K562 (cell line): ENCODE results near the gene WDR91. TPM values are rescaled to one million over a fixed set of nuclear protein-coding genes. Genes with fewer than 3 reads are reported as not detected.

Experiments used
- ATAC-seq: fragments of 200-7000 bp; cut with Tn5 transposase; 3 replicates; pipeline ENCODE4 v1.9.1; 2020; ENCODE audit warnings: moderate library complexity
- BruUV-seq: library from RNA; stranded (reverse); fragments of 400-500 nt; replicated peaks from 2 replicates; lab custom pipeline; 2021; lab: Mats Ljungman, UMichigan
- CTCF ChIA-PET: fragments of 300-600 bp; formaldehyde crosslinking; extraction: SDS; loops from one replicate; lab custom pipeline; 2021; ENCODE audit warnings: low intra/inter-chr PET ratio; lab: Yijun Ruan, JAX
- POLR2A ChIA-PET: fragments of 300-600, 350-650 bp; sonication (Branson Sonifier 250); formaldehyde crosslinking; extraction: SDS; loops from one replicate; lab custom pipeline; 2021; ENCODE audit warnings: antibody characterized with exemption, inconsistent platforms; lab: Yijun Ruan, JAX
- DNase-seq, 4 experiments: peaks; one replicate each; pipeline versions ENCODE4 v3.0.0 to v3.0.0-alpha.2; 2011 to 2018; ENCODE audit warnings: low spot score in 3 of 4, mixed read lengths in 3 of 4; ENCODE audit errors: extremely low read depth in 1 of 4
- FAIRE-seq: peaks from 2 replicates; lab custom pipeline; 2011; peaks lifted over from hg19 to GRCh38; lab: Jason Lieb, UNC
- H2AFZ ChIP-seq: 2 replicates; pipeline ENCODE4 v1.6.0; 2011; ENCODE audit warnings: low read depth, low read length, control low read depth, inconsistent platforms
- H3K27ac ChIP-seq: fragments of 200-600 bp; 3 replicates; pipeline ENCODE4 v1.8.0; 2011; ENCODE audit warnings: low read depth, mild to moderate bottlenecking, control low read depth, inconsistent platforms, low read length, moderate library complexity, mixed read lengths; ENCODE audit errors: extremely low read depth
- H3K27me3 ChIP-seq, 2 experiments: fragments of 300-600 bp in 1 of 2; 2 replicates in 1 of 2; 3 replicates in 1 of 2; pipeline versions ENCODE4 v1.6.0 to v1.8.0; 2011; ENCODE audit warnings: inconsistent platforms in 2 of 2, low read length in 2 of 2, mild to moderate bottlenecking in 1 of 2, mixed read lengths in 1 of 2, moderate library complexity in 1 of 2; ENCODE audit not compliant: control insufficient read depth in 2 of 2, insufficient read depth in 2 of 2
- H3K36me3 ChIP-seq: fragments of 300-600 bp; 3 replicates; pipeline ENCODE4 v1.8.0; 2011; ENCODE audit warnings: mild to moderate bottlenecking, low read length, inconsistent platforms; ENCODE audit not compliant: control insufficient read depth, insufficient read depth
- H3K4me1 ChIP-seq, 2 experiments: fragments of 200-600 bp in 1 of 2; replicated peaks in 1 of 2; 2 replicates in 1 of 2; 3 replicates in 1 of 2; pipeline versions ENCODE4 v1.5.1 to v1.8.0; 2011; ENCODE audit warnings: inconsistent platforms in 2 of 2, low read length in 2 of 2, mild to moderate bottlenecking in 1 of 2, mixed read lengths in 1 of 2, moderate library complexity in 1 of 2; ENCODE audit not compliant: control insufficient read depth in 2 of 2, insufficient read depth in 2 of 2
- H3K4me2 ChIP-seq: 2 replicates; pipeline ENCODE4 v1.6.1; 2011; ENCODE audit warnings: low read length, control low read depth, inconsistent platforms, mixed read lengths; ENCODE audit not compliant: insufficient read depth
- H3K4me3 ChIP-seq: fragments of 200-600 bp; sonication (generic), shearing (Covaris generic); 2 replicates; pipeline ENCODE4 v1.5.1; 2016; ENCODE audit warnings: control low read depth, inconsistent platforms
- H3K79me2 ChIP-seq: fragments of 200-600 bp; 3 replicates; pipeline ENCODE4 v1.8.0; 2011; ENCODE audit warnings: low read length, inconsistent platforms; ENCODE audit not compliant: control insufficient read depth, insufficient read depth
- H3K9ac ChIP-seq, 2 experiments: 2 replicates each; pipeline versions ENCODE4 v1.6.0 to v1.6.1; 2011; ENCODE audit warnings: low read depth in 2 of 2, low read length in 2 of 2, control low read depth in 1 of 2, inconsistent platforms in 1 of 2, mild to moderate bottlenecking in 1 of 2, mixed read lengths in 1 of 2; ENCODE audit not compliant: insufficient read depth in 1 of 2
- H3K9me1 ChIP-seq: one replicate; pipeline ENCODE4 v1.6.0; 2011; ENCODE audit warnings: inconsistent platforms, mild to moderate bottlenecking, low read length, moderate library complexity; ENCODE audit not compliant: control insufficient read depth, insufficient read depth
- H3K9me3 ChIP-seq: replicated peaks from 2 replicates; pipeline ENCODE4 v1.5.1; 2011; ENCODE audit warnings: low read depth, low read length, inconsistent platforms; ENCODE audit not compliant: control insufficient read depth, insufficient read depth
- H4K20me1 ChIP-seq: replicated peaks from 2 replicates; pipeline ENCODE4 v1.6.1; 2011; ENCODE audit warnings: low read length, inconsistent platforms, mixed read lengths; ENCODE audit not compliant: control insufficient read depth, insufficient read depth
- BACH1 ChIP-seq: fragments of 200-800 bp; sonication (Bioruptor generic); IDR thresholded peaks from 2 replicates; pipeline ENCODE4 v1.6.1; 2016; ENCODE audit warnings: missing genetic modification characterization, missing compliant biosample characterization
- CCNT2 ChIP-seq: IDR thresholded peaks from 2 replicates; pipeline ENCODE4 v1.6.1; 2011; ENCODE audit warnings: borderline replicate concordance, low read depth, mild to moderate bottlenecking, moderate library complexity, mixed read lengths, low read length; ENCODE audit not compliant: insufficient read length; ENCODE audit errors: extremely low read depth
- ERF ChIP-seq: fragments of 450-650 bp; formaldehyde crosslinking; IDR thresholded peaks from 2 replicates; pipeline ENCODE4 v1.4.0; 2020; ENCODE audit warnings: mild to moderate bottlenecking, mixed read lengths
- ESRRB ChIP-seq: fragments of 250-450 bp; sonication (Bioruptor Pico); IDR thresholded peaks from 2 replicates; pipeline ENCODE4 v1.5.0; 2020; ENCODE audit warnings: mild to moderate bottlenecking, moderate library complexity, borderline replicate concordance
- HLTF ChIP-seq: fragments of 450-650 bp; IDR thresholded peaks from 2 replicates; pipeline ENCODE4 v1.6.1; 2016
- ID3 ChIP-seq, 2 experiments: fragments of 250-450 bp in 1 of 2; fragments of 450-650 bp in 1 of 2; sonication (Bioruptor Pico) in 1 of 2; IDR thresholded peaks; 2 replicates each; pipeline versions ENCODE4 v1.6.1 to v1.8.0; 2016 to 2021; ENCODE audit warnings: mild to moderate bottlenecking in 2 of 2, moderate library complexity in 2 of 2, missing compliant biosample characterization in 1 of 2, missing genetic modification characterization in 1 of 2
- JUN ChIP-seq, 2 experiments: sonication (generic) in 1 of 2; formaldehyde crosslinking in 1 of 2; IDR thresholded peaks; 2 replicates each; pipeline versions ENCODE4 v1.6.1 to v1.8.0; 2012 to 2022; ENCODE audit warnings: borderline replicate concordance in 2 of 2, mild to moderate bottlenecking in 2 of 2, improper control_type of control experiment in 1 of 2, low read depth in 1 of 2, low read length in 1 of 2, missing genetic modification reagents in 1 of 2
- NCOA2 ChIP-seq, 2 experiments: fragments of 450-650 bp; IDR thresholded peaks; 2 replicates each; pipeline ENCODE4 v1.6.1; 2018; ENCODE audit warnings: mild to moderate bottlenecking in 2 of 2, moderate library complexity in 1 of 2; ENCODE audit not compliant: partially characterized antibody in 2 of 2
- ZBTB7A ChIP-seq: IDR thresholded peaks from 2 replicates; pipeline ENCODE4 v1.6.1; 2011; ENCODE audit warnings: low read depth, mild to moderate bottlenecking, low read length, moderate library complexity, borderline replicate concordance; ENCODE audit not compliant: control insufficient read depth
- WGBS: fragments of 100-300 bp; shearing (Covaris generic); methylation state at CpG from one replicate; pipeline ENCODE4 v1.1.6; 2016; ENCODE audit warnings: low coverage, mixed read lengths; ENCODE audit not compliant: insufficient coverage; ENCODE audit errors: missing lambda C conversion rate; 5-methylcytosine and 5-hydroxymethylcytosine counted together
- in situ Hi-C: fragments of 300-500 bp; cut with MboI; formaldehyde crosslinking; loops from 4 replicates; pipeline ENCODE4 v1.15.0; 2018; ENCODE audit warnings: inconsistent platforms, mixed read lengths
- intact Hi-C: fragments of 100-400 bp; cut with micrococcal nuclease; formaldehyde crosslinking; loops from 2 replicates; pipeline ENCODE4 v1.14.2; 2022
- polyA plus RNA-seq, 8 experiments: library from polyadenylated mRNA; depleted of rRNA in 4 of 8; stranded (reverse) in 5 of 8; unstranded in 3 of 8; fragments of >200 nt; fragmentation: Nextera tagmentation in 2 of 8; fragmentation: Illumina TruSeq in 1 of 8; extraction: Ambion mirVana in 2 of 8; extraction: Trizol in 1 of 8; gene quantifications; 2 replicates each; pipeline versions ENCODE4 v1.2.1 to v1.2.3, GENCODE V29; 2011 to 2014; ENCODE audit warnings: inconsistent platforms in 1 of 8, missing spikeins in 1 of 8
- total RNA-seq, 7 experiments: library from RNA; depleted of rRNA in 6 of 7; stranded (reverse); fragments of >200 nt in 6 of 7; fragmentation: Illumina TruSeq in 2 of 7; extraction: Trizol in 2 of 7; gene quantifications; 2 replicates each; pipeline versions ENCODE4 v1.2.1 to v1.2.3, GENCODE V29; 2011 to 2021; ENCODE audit warnings: low replicate concordance in 1 of 7
- TF ChIP-seq, protein P1 (sequence below): sonication (generic); formaldehyde crosslinking; IDR thresholded peaks from 2 replicates; pipeline ENCODE4 v1.8.1; 2023; ENCODE audit warnings: mild to moderate bottlenecking, missing genetic modification reagents
- TF ChIP-seq, protein P2 (sequence below): sonication (generic); formaldehyde crosslinking; IDR thresholded peaks from 2 replicates; pipeline ENCODE4 v1.8.1; 2023; ENCODE audit warnings: mild to moderate bottlenecking, missing genetic modification reagents
- TF ChIP-seq, protein P3 (sequence below): fragments of 250-450 bp; sonication (Bioruptor Pico); IDR thresholded peaks from 2 replicates; pipeline ENCODE4 v1.4.0; 2020

The WDR91 gene
- total and polyA plus RNA-seq, 9 of the 15 experiments (the other 6 are each of a cell fraction or from before 2014, with no cell fraction given) = 1.9 to 18.2 (median 9.8) TPM

- no peak for TF ChIP-seq ESRRB
Measured at GRCh38 chr7:135195968-135196629, 15.2 kb downstream of the WDR91 start (continued).

DNA sequence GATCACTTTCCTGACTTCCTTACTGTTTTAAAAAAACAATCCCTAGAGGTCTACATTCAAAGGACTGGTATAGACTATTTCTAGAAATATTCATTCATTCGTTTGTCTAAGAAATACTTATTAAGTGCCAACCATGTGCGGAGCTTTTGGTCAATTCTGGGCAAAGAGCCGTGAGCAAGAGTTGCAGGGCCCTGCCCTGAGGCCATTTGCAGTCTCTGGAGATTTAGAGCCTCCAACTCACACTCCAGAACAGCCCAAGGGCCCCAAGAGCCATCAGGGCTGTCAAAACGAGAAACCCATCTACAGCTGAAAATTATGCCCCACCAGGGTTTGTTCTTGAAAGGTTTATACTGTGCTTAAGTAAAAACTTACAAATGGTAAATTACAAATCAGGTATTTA lies 16.2 kb downstream of the WDR91 start:
- ATAC-seq (no peak), FAIRE-seq (no peak), DNase-seq (no peak)
- Histone ChIP-seq H3K36me3 (peaks cover 22% of the 10 kb centered on the region; the same call in 2 of the 3 replicates), H3K9ac (no peak overlapping the region), H3K27me3 (no peaks in the 10 kb centered on the region), H3K27ac (no peak overlapping the region), H3K79me2 (no peaks in the 10 kb centered on the region), H3K9me3 (no peaks in the 10 kb centered on the region), H2AFZ (no peak overlapping the region), H3K4me1 (no peaks in the 10 kb centered on the region), H4K20me1 (no peaks in the 10 kb centered on the region), H3K9me1 (peaks cover 3% of the 10 kb centered on the region), H3K4me3 (no peak overlapping the region), H3K4me2 (no peak overlapping the region)
- 44% methylated on average over 4 of the region's 4 CpGs for WGBS
- in situ Hi-C loops (no loop called here), intact Hi-C loops (no loop called here)
- POLR2A ChIA-PET = interaction anchor here (0.5 to 3.0 kb wide), 5 partner anchors 11 to 466 kb away, joined by 3 to 20 read pairs (median 3); no protein-coding TSS in a partner anchor
- BruUV-seq = no TSS peak
- CTCF ChIA-PET = no interaction called here
- TF ChIP-seq, protein P1, sequence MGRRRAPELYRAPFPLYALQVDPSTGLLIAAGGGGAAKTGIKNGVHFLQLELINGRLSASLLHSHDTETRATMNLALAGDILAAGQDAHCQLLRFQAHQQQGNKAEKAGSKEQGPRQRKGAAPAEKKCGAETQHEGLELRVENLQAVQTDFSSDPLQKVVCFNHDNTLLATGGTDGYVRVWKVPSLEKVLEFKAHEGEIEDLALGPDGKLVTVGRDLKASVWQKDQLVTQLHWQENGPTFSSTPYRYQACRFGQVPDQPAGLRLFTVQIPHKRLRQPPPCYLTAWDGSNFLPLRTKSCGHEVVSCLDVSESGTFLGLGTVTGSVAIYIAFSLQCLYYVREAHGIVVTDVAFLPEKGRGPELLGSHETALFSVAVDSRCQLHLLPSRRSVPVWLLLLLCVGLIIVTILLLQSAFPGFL = no peak
- TF ChIP-seq, protein P2, sequence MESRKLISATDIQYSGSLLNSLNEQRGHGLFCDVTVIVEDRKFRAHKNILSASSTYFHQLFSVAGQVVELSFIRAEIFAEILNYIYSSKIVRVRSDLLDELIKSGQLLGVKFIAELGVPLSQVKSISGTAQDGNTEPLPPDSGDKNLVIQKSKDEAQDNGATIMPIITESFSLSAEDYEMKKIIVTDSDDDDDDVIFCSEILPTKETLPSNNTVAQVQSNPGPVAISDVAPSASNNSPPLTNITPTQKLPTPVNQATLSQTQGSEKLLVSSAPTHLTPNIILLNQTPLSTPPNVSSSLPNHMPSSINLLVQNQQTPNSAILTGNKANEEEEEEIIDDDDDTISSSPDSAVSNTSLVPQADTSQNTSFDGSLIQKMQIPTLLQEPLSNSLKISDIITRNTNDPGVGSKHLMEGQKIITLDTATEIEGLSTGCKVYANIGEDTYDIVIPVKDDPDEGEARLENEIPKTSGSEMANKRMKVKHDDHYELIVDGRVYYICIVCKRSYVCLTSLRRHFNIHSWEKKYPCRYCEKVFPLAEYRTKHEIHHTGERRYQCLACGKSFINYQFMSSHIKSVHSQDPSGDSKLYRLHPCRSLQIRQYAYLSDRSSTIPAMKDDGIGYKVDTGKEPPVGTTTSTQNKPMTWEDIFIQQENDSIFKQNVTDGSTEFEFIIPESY = no peak
- TF ChIP-seq NCOA2 (IDR thresholded peaks at IDR 0.05; ENCODE audit: partially characterized antibody in 2 of 2) (no peak), BACH1 (no peak), HLTF (no peak), ZBTB7A (no peak), CCNT2 (no peak), ERF (no peak), ID3 (CRISPR knock-in tag; IDR thresholded peaks at IDR 0.05) (no peak), ID3 (tag; IDR thresholded peaks at IDR 0.05) (no peak), JUN (IDR thresholded peaks at IDR 0.05; ENCODE audit: borderline replicate concordance, low read depth, low read length) (no peak), JUN (CRISPR knock-in tag; IDR thresholded peaks at IDR 0.05; ENCODE audit: borderline replicate concordance) (no peak)
- TF ChIP-seq, protein P3, sequence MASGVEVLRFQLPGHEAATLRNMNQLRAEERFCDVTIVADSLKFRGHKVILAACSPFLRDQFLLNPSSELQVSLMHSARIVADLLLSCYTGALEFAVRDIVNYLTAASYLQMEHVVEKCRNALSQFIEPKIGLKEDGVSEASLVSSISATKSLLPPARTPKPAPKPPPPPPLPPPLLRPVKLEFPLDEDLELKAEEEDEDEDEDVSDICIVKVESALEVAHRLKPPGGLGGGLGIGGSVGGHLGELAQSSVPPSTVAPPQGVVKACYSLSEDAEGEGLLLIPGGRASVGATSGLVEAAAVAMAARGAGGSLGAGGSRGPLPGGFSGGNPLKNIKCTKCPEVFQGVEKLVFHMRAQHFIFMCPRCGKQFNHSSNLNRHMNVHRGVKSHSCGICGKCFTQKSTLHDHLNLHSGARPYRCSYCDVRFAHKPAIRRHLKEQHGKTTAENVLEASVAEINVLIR = no peak
